Cardiac muscle cell (in vitro differentiated cells and primary cell): ENCODE results near the gene MCL1. TPM values are rescaled to one million over a fixed set of nuclear protein-coding genes. Genes with fewer than 3 reads are reported as not detected.

Source experiments
- DNase-seq, 2 donors: peaks; one replicate each; pipeline versions ENCODE4 v3.0.0 to v3.0.0-alpha.2; 2010 to 2017; ENCODE audit warnings: low read depth in 1 of 2, low spot score in 1 of 2
- H3K27ac ChIP-seq: fragments of 200-600 bp; sonication (generic); 2 replicates; pipeline ENCODE4 v1.5.1; 2016
- H3K27me3 ChIP-seq: fragments of 200-600 bp; sonication (generic); 2 replicates; pipeline ENCODE4 v1.6.0; 2016; ENCODE audit warnings: control low read depth
- H3K36me3 ChIP-seq: fragments of 200-600 bp; sonication (generic); 2 replicates; pipeline ENCODE4 v1.5.1; 2016; ENCODE audit warnings: control low read depth
- H3K4me1 ChIP-seq: fragments of 200-600 bp; sonication (generic); 2 replicates; pipeline ENCODE4 v1.8.1; 2017; ENCODE audit warnings: low read depth, mild to moderate bottlenecking, mixed run types
- H3K4me3 ChIP-seq: fragments of 200-600 bp; sonication (generic); 2 replicates; pipeline ENCODE4 v1.5.1; 2016; ENCODE audit warnings: mild to moderate bottlenecking
- H3K9me3 ChIP-seq: fragments of 200-600 bp; sonication (generic); 2 replicates; pipeline ENCODE4 v1.5.1; 2017; ENCODE audit warnings: low read depth, mild to moderate bottlenecking, control low read depth
- CTCF ChIP-seq: IDR thresholded peaks from 2 replicates; pipeline ENCODE4 v1.5.1; 2012; ENCODE audit warnings: low read depth, mild to moderate bottlenecking, low read length
- polyA plus RNA-seq: library from polyadenylated mRNA; unstranded; fragments of >200 nt; fragmentation: Nextera tagmentation; extraction: Ambion mirVana; gene quantifications from 2 replicates; pipeline ENCODE4 v1.2.1, GENCODE V29; 2016
- total RNA-seq: library from RNA; depleted of rRNA; stranded (reverse); fragments of >200 nt; gene quantifications from 2 replicates; pipeline ENCODE4 v1.2.3, GENCODE V29; 2016

Gene MCL1
- total and polyA plus RNA-seq, 2 experiments from 2014 or later, result 65.2 to 101 TPM

- no peak for DNase-seq
- Histone ChIP-seq H3K27ac (no peak overlapping the region), H3K4me1 (peaks cover 16% of the 10 kb centered on the region), H3K36me3 (no peaks in the 10 kb centered on the region), H3K9me3 (no peaks in the 10 kb centered on the region), H3K4me3 (no peak overlapping the region), H3K27me3 (no peaks in the 10 kb centered on the region)
- no peak for TF ChIP-seq CTCF
These were observed 21.1 kb downstream of the MCL1 start for GRCh38 chr1:150558303-150558704.

GRCh38 chr1:150557813-150558212 lies 21.6 kb downstream of the MCL1 start:
- no peaks in the 10 kb centered on the region for H3K9me3 ChIP-seq
- TF ChIP-seq CTCF, result no peak
- peaks cover 15% of the 10 kb centered on the region for H3K4me1 ChIP-seq
- no peak overlapping the region for H3K27ac ChIP-seq
- no peaks in the 10 kb centered on the region for H3K27me3 ChIP-seq
- no peaks in the 10 kb centered on the region for H3K36me3 ChIP-seq
- DNase-seq, result no peak
- H3K4me3 ChIP-seq, result no peak overlapping the region

GRCh38 chr1:150557065-150557600 lies 22.3 kb downstream of the MCL1 start:
- DNase-seq, result no peak
- H3K27me3 ChIP-seq, result no peaks in the 10 kb centered on the region
- peaks cover 14% of the 10 kb centered on the region for H3K4me1 ChIP-seq
- no peak for TF ChIP-seq CTCF
- no peaks in the 10 kb centered on the region for H3K36me3 ChIP-seq
- no peak overlapping the region for H3K4me3 ChIP-seq
- no peak overlapping the region for H3K27ac ChIP-seq
- no peaks in the 10 kb centered on the region for H3K9me3 ChIP-seq

- DNase-seq, result no peak
These were observed 23.2 kb downstream of the MCL1 start for GRCh38 chr1:150555971-150556865.

More at GRCh38 chr1:150555971-150556865, 23.2 kb downstream of the MCL1 start:
- Histone ChIP-seq H3K9me3 (no peaks in the 10 kb centered on the region), H3K27ac (no peak overlapping the region), H3K36me3 (no peaks in the 10 kb centered on the region), H3K4me1 (peaks cover 13% of the 10 kb centered on the region), H3K4me3 (no peak overlapping the region), H3K27me3 (no peaks in the 10 kb centered on the region)
- no peak for TF ChIP-seq CTCF
